GM19438 (cell line): ENCODE measurements around the gene TSPAN5.

Source experiments
- ATAC-seq: cut with Tn5 transposase; IDR thresholded peaks from one replicate; pipeline ENCODE4 v1.9.1; 2021; ENCODE audit warnings: low read depth; ENCODE audit not compliant: unreplicated experiment

The TSPAN5 gene

DNA sequence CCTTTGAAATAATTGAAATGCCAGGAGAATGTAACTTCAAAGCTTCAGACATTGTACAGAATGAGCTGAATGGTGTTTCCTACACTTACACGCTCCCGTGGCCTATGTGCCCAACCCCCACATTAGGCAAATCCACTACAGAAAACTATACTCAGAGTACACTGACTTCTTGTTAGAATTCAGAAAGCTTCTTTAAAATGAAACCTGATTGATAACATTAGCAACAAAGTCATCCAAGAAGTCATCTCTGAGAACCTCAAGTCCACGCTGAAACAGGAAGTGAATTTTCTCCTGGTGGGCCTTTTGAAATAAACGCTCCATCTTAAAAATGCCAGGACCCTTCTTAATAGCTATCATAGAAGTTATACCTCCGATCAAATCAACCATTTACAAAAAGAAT, 136.3 kb downstream of the TSPAN5 start:
- no peak for ATAC-seq

DNA sequence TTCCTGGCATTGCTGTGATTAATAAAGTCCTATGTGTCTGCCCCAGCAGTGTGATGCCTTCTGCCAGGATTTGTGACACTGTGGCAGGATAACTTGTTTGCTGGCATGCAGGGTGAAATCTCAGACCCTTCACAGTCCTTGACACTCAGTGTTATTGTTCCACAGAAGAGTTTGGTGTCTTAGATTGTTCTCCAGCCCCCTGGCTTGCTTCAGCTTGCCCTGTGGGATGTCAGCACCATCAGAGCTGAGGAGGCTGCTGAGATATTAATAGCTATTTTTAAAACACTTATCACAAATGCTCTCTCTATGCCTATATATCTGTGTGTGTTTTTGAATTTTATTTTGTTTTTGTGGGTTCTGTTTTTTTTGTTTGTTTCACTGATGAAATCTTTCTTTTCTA, 136.9 kb downstream of the TSPAN5 start:
- no peak for ATAC-seq

DNA sequence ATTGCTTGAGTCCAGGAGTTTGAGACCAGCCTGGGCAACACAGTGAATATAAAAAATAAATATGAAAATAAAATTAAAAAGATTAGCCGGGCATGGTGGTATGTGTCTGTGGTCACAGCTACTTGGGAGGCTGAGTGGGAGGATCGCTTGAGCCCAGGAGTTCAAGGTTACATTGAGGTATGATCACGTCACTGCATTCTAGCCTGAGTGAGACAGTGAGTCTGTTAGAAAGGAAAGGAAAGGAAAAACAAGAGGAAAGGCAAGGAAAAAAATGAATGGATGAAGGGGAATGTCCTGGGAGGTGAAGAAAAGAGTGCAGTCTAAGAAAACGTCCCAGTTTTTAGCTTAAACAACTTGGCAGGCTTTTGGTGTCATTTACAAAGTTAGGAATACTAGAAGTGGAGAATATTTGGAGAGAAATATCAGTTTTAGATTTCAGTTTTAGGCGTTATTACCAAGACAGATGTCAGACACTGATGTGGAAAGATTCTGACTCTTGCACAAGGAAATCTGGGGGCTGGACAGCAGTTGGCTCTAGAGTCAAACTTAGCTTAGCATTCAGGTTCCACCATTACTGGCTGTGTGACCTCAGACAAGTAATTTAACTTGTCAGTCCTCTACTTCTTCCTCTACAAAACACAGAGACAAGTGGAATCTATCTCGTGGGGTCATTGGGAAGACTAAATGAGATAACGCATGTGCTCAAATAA, 139.0 kb downstream of the TSPAN5 start:
- no peak for ATAC-seq

DNA sequence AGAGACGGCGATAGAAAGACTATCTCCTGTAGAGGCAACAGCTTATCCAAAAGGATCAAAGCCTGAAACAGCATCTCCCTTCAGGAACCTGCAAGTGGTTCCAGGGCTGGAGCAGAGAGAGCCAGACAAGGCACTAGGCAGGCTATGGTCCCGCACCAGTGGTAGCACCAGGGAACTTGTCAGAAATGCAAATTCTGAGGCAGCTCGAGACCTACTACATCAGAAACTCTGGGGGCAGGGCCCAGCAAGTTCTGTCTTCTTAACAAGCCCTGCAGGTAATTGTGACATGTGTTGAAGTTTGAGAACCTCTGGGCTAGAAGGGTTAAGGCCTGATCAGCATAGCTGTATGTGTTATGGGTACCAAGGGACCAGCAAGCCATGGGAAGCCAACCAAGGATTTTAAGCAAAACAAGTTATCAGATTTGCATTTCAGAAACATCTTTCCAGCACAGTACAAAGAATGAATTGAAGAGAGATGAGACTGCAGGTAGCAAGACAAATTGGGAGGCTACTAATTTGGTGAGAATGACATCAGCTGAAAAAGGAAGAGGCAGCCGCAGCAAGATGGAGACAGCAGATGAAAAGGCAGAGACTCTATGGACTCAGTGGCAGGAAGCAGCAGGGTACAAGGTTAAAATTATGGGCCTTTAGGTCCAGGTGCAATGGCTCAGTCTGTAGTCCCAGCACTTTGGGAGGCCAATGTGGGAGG, 139.7 kb downstream of the TSPAN5 start:
- ATAC-seq = peak; percentile 93

GRCh38 chr4:98517218-98518021, 141.0 kb downstream of the TSPAN5 start:
- no peak for ATAC-seq

DNA sequence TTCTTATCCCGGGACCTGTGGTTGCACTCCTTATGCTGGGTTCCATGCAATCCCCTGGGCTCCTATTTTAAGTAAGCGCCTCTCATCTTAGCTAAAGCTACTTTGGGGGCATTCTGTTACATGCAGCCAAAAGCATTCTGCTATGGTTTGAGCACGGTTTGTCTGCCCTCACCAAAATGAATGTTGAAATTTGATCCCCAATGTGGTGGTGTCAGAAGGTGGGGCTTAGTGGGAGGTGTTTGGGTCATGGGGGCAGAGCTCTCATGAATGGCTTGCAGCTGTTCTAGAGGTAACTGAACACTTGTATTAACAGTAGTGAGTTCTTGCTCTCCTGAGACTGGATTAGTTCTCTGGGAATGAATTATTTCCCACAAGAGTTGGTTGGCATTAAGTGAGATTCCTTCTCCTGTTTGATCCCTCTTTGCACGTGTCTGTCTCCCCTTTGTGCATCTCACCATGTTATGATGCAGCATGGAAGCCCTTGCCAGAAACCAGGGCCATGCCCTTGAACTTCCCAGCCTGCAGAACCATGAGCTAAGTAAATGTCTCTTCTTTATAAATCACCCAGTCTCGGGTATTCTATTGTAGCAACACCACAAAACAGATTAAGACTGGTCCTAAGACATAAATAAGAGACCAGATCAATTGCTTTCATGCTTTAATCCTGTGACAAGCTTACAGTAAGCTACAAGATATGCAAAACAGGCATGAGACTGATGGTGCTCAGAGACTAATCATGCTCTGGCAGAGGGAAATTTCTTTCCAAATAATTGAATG, 141.8 kb downstream of the TSPAN5 start:
- ATAC-seq = no peak

DNA sequence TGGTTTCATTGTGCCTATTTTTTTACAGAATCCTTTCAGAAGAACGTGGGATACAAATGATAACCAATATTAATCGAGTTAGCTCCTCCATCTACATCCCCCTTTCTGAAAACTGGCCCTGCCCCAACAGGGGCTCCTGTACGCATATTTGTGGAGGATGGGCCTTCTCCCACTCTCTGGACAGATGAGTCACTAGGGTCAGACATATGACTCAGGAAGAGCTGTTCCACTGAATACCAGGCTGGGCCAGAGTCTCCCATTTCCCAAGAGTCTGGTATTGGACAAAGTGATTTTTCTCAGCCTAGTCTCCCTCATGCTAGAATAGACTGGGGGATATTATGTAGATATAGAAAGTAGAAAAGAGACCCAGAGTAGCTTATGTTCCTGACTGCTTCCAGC, 142.4 kb downstream of the TSPAN5 start:
- ATAC-seq = no peak

DNA sequence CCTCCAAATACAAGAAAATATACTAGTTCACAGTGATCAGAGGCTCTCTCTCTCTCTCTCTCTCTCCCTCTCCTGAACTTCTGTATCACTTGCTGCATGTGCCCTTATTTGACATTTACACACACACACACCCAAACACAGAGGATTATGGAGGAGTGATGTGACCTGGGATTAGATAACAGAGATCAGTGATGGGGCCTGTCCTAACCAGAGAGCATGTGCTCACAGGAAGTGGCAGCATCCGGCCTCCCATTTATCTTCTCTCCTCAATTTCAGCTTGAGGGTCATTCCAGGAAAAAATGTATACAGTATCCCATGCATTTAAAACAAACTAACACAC, 143.0 kb downstream of the TSPAN5 start:
- no peak for ATAC-seq

- ATAC-seq = no peak
Measured at GRCh38 chr4:98514741-98515469, 143.5 kb downstream of the TSPAN5 start.

GRCh38 chr4:98512918-98513317, 145.5 kb downstream of the TSPAN5 start:
- ATAC-seq = no peak

DNA sequence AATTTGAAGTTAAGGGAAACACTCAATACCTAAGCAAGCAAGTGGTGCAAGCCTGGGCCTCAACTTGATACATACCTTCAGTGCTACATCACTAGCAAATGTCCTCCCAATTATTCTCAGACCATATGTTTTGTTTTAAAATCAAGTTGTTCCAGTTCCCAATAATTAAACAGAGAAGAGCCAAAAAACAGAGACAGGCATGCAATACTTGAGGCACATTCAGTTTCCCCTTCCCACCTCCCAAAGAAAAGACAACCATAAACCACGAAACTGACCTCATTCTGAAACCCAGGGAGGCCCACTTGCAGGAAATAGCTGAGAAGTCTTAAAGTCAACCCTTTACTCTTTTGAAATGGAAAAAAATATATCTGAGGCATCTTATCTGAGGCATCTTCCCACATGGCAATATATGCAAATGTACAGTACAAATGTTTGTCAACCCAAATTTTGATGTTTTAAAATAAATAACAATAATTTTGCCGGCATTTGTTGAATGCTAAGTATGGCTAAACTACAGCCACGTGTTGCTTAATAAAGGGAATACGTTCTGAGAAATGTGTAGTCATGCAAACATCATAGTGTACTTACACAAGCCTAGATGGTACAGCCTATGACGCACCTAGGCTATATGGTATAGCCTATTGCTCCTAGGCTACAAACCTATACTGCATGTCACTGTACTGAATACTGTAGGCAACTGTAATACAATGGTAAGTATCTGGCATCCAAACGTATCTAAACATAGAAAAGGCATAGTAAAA, 147.5 kb downstream of the TSPAN5 start:
- ATAC-seq = no peak

DNA sequence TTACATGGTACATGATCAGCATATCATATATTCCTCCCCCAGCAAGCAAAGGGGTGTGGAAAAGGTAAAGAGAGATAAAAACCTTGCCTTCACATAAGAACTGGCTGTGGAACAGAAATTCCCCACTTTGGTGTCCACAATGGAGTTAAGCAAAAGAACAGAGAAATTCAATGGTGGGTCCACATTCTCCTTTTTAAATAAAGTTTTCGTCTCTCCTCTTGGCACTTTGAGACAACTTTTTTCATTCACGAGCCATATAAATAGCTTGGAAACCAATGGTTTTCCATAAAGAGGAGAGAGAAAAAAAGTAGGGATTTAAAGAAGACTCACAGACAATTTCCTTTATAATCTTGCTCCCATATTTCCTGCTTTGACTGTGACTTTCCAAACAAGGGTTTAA, 148.1 kb downstream of the TSPAN5 start:
- no peak for ATAC-seq

GRCh38 chr4:98509721-98510120, 148.7 kb downstream of the TSPAN5 start:
- no peak for ATAC-seq

DNA sequence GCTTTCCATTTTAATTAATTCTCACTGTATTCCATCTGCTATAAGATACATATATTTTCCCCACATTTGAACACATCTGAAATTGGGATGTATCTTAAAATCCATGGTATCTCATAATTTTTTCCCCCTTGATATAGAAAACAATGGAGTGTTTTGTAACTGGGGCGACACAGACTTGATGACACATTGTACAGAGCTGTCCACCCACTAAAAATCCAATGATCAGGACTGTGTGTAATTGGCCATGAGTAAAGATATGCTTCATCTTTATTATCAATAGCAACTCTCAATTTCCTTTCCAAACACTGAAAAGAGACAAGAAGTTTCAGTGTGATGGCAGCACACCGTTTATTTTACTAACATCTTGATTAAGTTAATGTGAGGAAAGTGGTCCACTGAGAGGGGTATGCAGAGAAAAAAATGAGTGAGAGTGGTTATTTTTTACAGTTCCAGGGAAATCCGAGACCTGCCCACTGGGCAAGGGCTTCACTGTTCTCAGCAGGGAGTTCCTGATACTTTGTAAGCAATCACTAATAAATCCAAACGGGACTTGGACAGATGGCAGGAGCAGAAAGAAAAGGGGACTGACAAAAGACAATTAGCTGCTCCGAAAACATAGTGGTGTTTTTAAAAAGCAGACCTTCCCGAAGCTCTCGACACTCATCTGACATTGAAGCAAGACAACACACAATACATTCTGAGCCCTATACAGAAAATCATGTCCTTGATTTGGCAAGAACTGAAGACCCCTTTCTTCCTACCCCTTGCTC, 149.4 kb downstream of the TSPAN5 start:
- no peak for ATAC-seq

DNA sequence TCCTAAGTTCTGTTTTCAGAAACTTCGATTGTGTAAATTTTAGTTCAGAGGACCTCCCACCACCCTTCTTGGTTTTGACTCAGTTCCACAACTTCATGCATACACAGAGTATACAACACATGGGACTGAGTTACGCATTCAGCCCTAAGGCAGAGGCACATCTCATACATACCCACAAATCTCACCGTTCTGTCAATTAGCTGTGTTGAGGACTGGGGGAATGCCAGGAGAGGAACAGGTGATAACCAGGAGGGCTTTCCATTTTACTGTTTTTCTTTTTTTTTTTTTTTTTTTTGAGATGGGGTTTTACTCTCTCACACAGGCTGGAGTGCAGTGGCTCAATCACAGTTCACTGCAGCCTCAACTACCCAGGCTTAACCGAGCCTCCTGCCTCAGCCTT, 150.2 kb downstream of the TSPAN5 start:
- ATAC-seq = no peak

DNA sequence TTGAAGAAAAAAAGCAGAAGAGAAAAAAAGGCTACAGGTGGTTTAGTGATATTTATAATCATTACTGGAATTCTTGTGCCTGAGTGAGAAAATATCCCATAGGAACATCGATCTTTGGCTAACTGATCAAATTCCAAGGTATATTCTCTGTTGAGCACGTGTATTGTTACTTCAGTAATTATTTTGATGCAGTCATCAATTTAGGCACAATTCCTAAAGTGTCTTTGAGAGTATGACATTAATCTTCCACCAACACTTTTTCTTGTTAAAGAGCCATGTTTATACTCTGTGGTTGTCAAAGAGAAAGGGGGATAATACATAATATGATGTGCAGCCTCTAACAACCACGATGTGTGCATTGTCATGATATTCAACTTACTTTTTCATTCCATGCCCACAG, 151.1 kb downstream of the TSPAN5 start:
- no peak for ATAC-seq

DNA sequence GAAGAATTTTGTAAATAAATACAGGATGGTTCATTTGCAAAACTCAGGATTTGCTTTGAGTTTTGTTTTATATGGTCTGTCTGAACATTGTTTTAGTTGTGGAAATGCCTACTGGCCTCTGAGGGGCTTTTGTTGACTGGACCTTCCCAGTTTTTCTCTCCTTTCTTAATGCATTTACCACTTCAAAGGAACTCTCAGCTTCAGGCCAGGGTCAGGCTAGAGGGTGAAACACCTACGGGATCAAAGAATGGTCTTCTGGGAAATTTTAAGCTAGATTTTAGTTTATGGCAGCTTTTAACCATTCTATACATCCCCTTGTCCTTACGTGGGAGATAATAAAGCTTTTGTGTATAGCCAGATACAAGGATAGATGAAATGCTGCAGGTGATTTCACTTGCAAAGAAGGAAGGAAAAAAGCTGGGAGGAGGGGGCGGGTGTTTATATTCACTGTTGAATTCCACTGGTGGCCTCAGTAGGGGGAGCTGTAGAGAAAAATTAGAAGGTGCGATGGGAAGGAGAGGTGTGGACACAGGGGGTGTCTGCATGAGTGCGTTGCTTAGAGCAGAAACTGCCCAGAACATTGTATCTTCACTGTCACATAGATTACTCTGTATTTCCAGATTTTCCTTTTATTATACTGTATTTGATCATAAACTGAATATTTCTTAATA, 151.8 kb downstream of the TSPAN5 start:
- ATAC-seq = no peak

GRCh38 chr4:98505992-98506391, 152.4 kb downstream of the TSPAN5 start:
- ATAC-seq = no peak
